K562 (cell line): Measurements from ENCODE around the gene CALHM1. TPM values are rescaled to one million over a fixed set of nuclear protein-coding genes. Genes with fewer than 3 reads are reported as not detected.

ENCODE experiments used
- ATAC-seq: fragments of 200-7000 bp; cut with Tn5 transposase; 3 replicates; pipeline ENCODE4 v1.9.1; 2020; ENCODE audit warnings: moderate library complexity
- BruUV-seq: library from RNA; stranded (reverse); fragments of 400-500 nt; replicated peaks from 2 replicates; lab custom pipeline; 2021; lab: Mats Ljungman, UMichigan
- CTCF ChIA-PET: fragments of 300-600 bp; formaldehyde crosslinking; extraction: SDS; loops from one replicate; lab custom pipeline; 2021; ENCODE audit warnings: low intra/inter-chr PET ratio; lab: Yijun Ruan, JAX
- POLR2A ChIA-PET: fragments of 300-600, 350-650 bp; sonication (Branson Sonifier 250); formaldehyde crosslinking; extraction: SDS; loops from one replicate; lab custom pipeline; 2021; ENCODE audit warnings: antibody characterized with exemption, inconsistent platforms; lab: Yijun Ruan, JAX
- DNase-seq, 4 experiments: peaks; one replicate each; pipeline versions ENCODE4 v3.0.0 to v3.0.0-alpha.2; 2011 to 2018; ENCODE audit warnings: low spot score in 3 of 4, mixed read lengths in 3 of 4; ENCODE audit errors: extremely low read depth in 1 of 4
- FAIRE-seq: peaks from 2 replicates; lab custom pipeline; 2011; peaks lifted over from hg19 to GRCh38; lab: Jason Lieb, UNC
- H2AFZ ChIP-seq: 2 replicates; pipeline ENCODE4 v1.6.0; 2011; ENCODE audit warnings: low read depth, low read length, control low read depth, inconsistent platforms
- H3K27ac ChIP-seq: fragments of 200-600 bp; 3 replicates; pipeline ENCODE4 v1.8.0; 2011; ENCODE audit warnings: low read depth, mild to moderate bottlenecking, control low read depth, inconsistent platforms, low read length, moderate library complexity, mixed read lengths; ENCODE audit errors: extremely low read depth
- H3K27me3 ChIP-seq, 2 experiments: fragments of 300-600 bp in 1 of 2; 2 replicates in 1 of 2; 3 replicates in 1 of 2; pipeline versions ENCODE4 v1.6.0 to v1.8.0; 2011; ENCODE audit warnings: inconsistent platforms in 2 of 2, low read length in 2 of 2, mild to moderate bottlenecking in 1 of 2, mixed read lengths in 1 of 2, moderate library complexity in 1 of 2; ENCODE audit not compliant: control insufficient read depth in 2 of 2, insufficient read depth in 2 of 2
- H3K36me3 ChIP-seq: fragments of 300-600 bp; 3 replicates; pipeline ENCODE4 v1.8.0; 2011; ENCODE audit warnings: mild to moderate bottlenecking, low read length, inconsistent platforms; ENCODE audit not compliant: control insufficient read depth, insufficient read depth
- H3K4me1 ChIP-seq, 2 experiments: fragments of 200-600 bp in 1 of 2; replicated peaks in 1 of 2; 2 replicates in 1 of 2; 3 replicates in 1 of 2; pipeline versions ENCODE4 v1.5.1 to v1.8.0; 2011; ENCODE audit warnings: inconsistent platforms in 2 of 2, low read length in 2 of 2, mild to moderate bottlenecking in 1 of 2, mixed read lengths in 1 of 2, moderate library complexity in 1 of 2; ENCODE audit not compliant: control insufficient read depth in 2 of 2, insufficient read depth in 2 of 2
- H3K4me2 ChIP-seq: 2 replicates; pipeline ENCODE4 v1.6.1; 2011; ENCODE audit warnings: low read length, control low read depth, inconsistent platforms, mixed read lengths; ENCODE audit not compliant: insufficient read depth
- H3K4me3 ChIP-seq: fragments of 200-600 bp; sonication (generic), shearing (Covaris generic); 2 replicates; pipeline ENCODE4 v1.5.1; 2016; ENCODE audit warnings: control low read depth, inconsistent platforms
- H3K79me2 ChIP-seq: fragments of 200-600 bp; 3 replicates; pipeline ENCODE4 v1.8.0; 2011; ENCODE audit warnings: low read length, inconsistent platforms; ENCODE audit not compliant: control insufficient read depth, insufficient read depth
- H3K9ac ChIP-seq, 2 experiments: 2 replicates each; pipeline versions ENCODE4 v1.6.0 to v1.6.1; 2011; ENCODE audit warnings: low read depth in 2 of 2, low read length in 2 of 2, control low read depth in 1 of 2, inconsistent platforms in 1 of 2, mild to moderate bottlenecking in 1 of 2, mixed read lengths in 1 of 2; ENCODE audit not compliant: insufficient read depth in 1 of 2
- H3K9me1 ChIP-seq: one replicate; pipeline ENCODE4 v1.6.0; 2011; ENCODE audit warnings: inconsistent platforms, mild to moderate bottlenecking, low read length, moderate library complexity; ENCODE audit not compliant: control insufficient read depth, insufficient read depth
- H3K9me3 ChIP-seq: replicated peaks from 2 replicates; pipeline ENCODE4 v1.5.1; 2011; ENCODE audit warnings: low read depth, low read length, inconsistent platforms; ENCODE audit not compliant: control insufficient read depth, insufficient read depth
- H4K20me1 ChIP-seq: replicated peaks from 2 replicates; pipeline ENCODE4 v1.6.1; 2011; ENCODE audit warnings: low read length, inconsistent platforms, mixed read lengths; ENCODE audit not compliant: control insufficient read depth, insufficient read depth
- HEY1 ChIP-seq: fragments of 250-450 bp; sonication (Bioruptor Pico); IDR thresholded peaks from 2 replicates; pipeline ENCODE4 v1.5.0; 2020; ENCODE audit warnings: mild to moderate bottlenecking, moderate library complexity, borderline replicate concordance
- HMG20A ChIP-seq: fragments of 450-650 bp; formaldehyde crosslinking; conservative IDR thresholded peaks from 2 replicates; pipeline ENCODE4 v1.4.0; 2020; ENCODE audit warnings: mild to moderate bottlenecking, mixed read lengths
- JUN ChIP-seq, 2 experiments: sonication (generic) in 1 of 2; formaldehyde crosslinking in 1 of 2; IDR thresholded peaks; 2 replicates each; pipeline versions ENCODE4 v1.6.1 to v1.8.0; 2012 to 2022; ENCODE audit warnings: borderline replicate concordance in 2 of 2, mild to moderate bottlenecking in 2 of 2, improper control_type of control experiment in 1 of 2, low read depth in 1 of 2, low read length in 1 of 2, missing genetic modification reagents in 1 of 2
- MCM2 ChIP-seq: fragments of 450-650 bp; IDR thresholded peaks from 2 replicates; pipeline ENCODE4 v1.6.1; 2017; ENCODE audit warnings: low read depth, mild to moderate bottlenecking
- MCM7 ChIP-seq, 2 experiments: fragments of 450-650 bp; IDR thresholded peaks; 2 replicates each; pipeline ENCODE4 v1.6.1; 2016 to 2018
- MYBL2 ChIP-seq, 2 experiments: fragments of 450-650 bp in 1 of 2; sonication (generic) in 1 of 2; formaldehyde crosslinking in 1 of 2; IDR thresholded peaks; 2 replicates each; pipeline versions ENCODE4 v1.6.1 to v1.8.1; 2017 to 2022; ENCODE audit warnings: borderline replicate concordance in 1 of 2, inconsistent platforms in 1 of 2, low read depth in 1 of 2, mild to moderate bottlenecking in 1 of 2, missing genetic modification reagents in 1 of 2, moderate library complexity in 1 of 2
- NFATC3 ChIP-seq: fragments of 450-650 bp; IDR thresholded peaks from 2 replicates; pipeline ENCODE4 v1.6.1; 2017; ENCODE audit warnings: mild to moderate bottlenecking
- PTTG1 ChIP-seq: fragments of 450-650 bp; IDR thresholded peaks from 2 replicates; pipeline ENCODE4 v1.6.1; 2016; ENCODE audit warnings: low read depth, mild to moderate bottlenecking, missing genetic modification characterization, missing compliant biosample characterization
- ZNF146 ChIP-seq: IDR thresholded peaks from one replicate; pipeline ENCODE4 v1.6.1; 2018; ENCODE audit warnings: missing compliant biosample characterization; ENCODE audit not compliant: unreplicated experiment
- ZNF778 ChIP-seq: fragments of 450-650 bp; formaldehyde crosslinking; IDR thresholded peaks from 2 replicates; pipeline ENCODE4 v1.4.0; 2020; ENCODE audit warnings: mild to moderate bottlenecking, moderate library complexity
- WGBS: fragments of 100-300 bp; shearing (Covaris generic); methylation state at CpG from one replicate; pipeline ENCODE4 v1.1.6; 2016; ENCODE audit warnings: low coverage, mixed read lengths; ENCODE audit not compliant: insufficient coverage; ENCODE audit errors: missing lambda C conversion rate; 5-methylcytosine and 5-hydroxymethylcytosine counted together
- in situ Hi-C: fragments of 300-500 bp; cut with MboI; formaldehyde crosslinking; loops from 4 replicates; pipeline ENCODE4 v1.15.0; 2018; ENCODE audit warnings: inconsistent platforms, mixed read lengths
- intact Hi-C: fragments of 100-400 bp; cut with micrococcal nuclease; formaldehyde crosslinking; loops from 2 replicates; pipeline ENCODE4 v1.14.2; 2022
- polyA plus RNA-seq, 8 experiments: library from polyadenylated mRNA; depleted of rRNA in 4 of 8; stranded (reverse) in 5 of 8; unstranded in 3 of 8; fragments of >200 nt; fragmentation: Nextera tagmentation in 2 of 8; fragmentation: Illumina TruSeq in 1 of 8; extraction: Ambion mirVana in 2 of 8; extraction: Trizol in 1 of 8; gene quantifications; 2 replicates each; pipeline versions ENCODE4 v1.2.1 to v1.2.3, GENCODE V29; 2011 to 2014; ENCODE audit warnings: inconsistent platforms in 1 of 8, missing spikeins in 1 of 8
- total RNA-seq, 7 experiments: library from RNA; depleted of rRNA in 6 of 7; stranded (reverse); fragments of >200 nt in 6 of 7; fragmentation: Illumina TruSeq in 2 of 7; extraction: Trizol in 2 of 7; gene quantifications; 2 replicates each; pipeline versions ENCODE4 v1.2.1 to v1.2.3, GENCODE V29; 2011 to 2021; ENCODE audit warnings: low replicate concordance in 1 of 7
- TF ChIP-seq, protein P1 (sequence below): fragments of 250-450 bp; sonication (Bioruptor Pico); IDR thresholded peaks from 2 replicates; pipeline ENCODE4 v1.8.0; 2021; ENCODE audit warnings: borderline replicate concordance, mild to moderate bottlenecking, moderate library complexity; ENCODE audit not compliant: poor library complexity, severe bottlenecking
- TF ChIP-seq, protein P2 (sequence below): fragments of 250-450 bp; sonication (Bioruptor Pico); IDR thresholded peaks from 2 replicates; pipeline ENCODE4 v1.5.0; 2021; ENCODE audit warnings: mild to moderate bottlenecking, moderate library complexity
- TF ChIP-seq, protein P3 (sequence below): sonication (generic); formaldehyde crosslinking; IDR thresholded peaks from 2 replicates; pipeline ENCODE4 v1.8.0; 2022; ENCODE audit warnings: missing genetic modification reagents, mild to moderate bottlenecking, borderline replicate concordance
- TF ChIP-seq, protein P4 (sequence below): fragments of 450-650 bp; formaldehyde crosslinking; IDR thresholded peaks from 2 replicates; pipeline ENCODE4 v1.4.0; 2022; ENCODE audit warnings: missing genetic modification characterization

Gene CALHM1
- total and polyA plus RNA-seq, 9 of the 15 experiments (the other 6 are each of a cell fraction or from before 2014, with no cell fraction given): 0.03 TPM; not detected in 8

DNA sequence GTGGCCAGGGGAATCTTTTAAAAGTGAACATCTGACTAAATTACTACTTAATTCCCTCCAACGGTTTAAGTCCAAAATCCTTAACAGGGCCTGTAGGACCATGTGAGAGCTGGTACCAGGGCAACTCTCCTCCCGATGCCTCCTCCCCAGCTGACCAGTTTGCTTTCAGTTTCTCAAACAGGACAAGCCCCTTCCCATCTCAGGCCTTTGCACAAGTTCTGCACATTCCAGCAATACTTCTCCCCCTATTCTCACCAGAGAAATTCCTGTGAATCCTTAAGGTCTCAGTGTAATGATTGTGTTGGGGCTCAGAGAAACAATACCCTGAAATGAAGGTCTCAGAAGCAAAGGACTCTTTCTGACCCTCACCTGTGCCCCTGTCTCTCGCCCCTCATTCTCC, 8.0 kb upstream of the CALHM1 start:
- WGBS: 17% methylated on average over 3 of the region's 3 CpGs
- ChIA-PET CTCF (no interaction called here), POLR2A (no interaction called here)
- Histone ChIP-seq H2AFZ (no peak overlapping the region), H3K27me3 (peaks cover 0 to 16% of the 10 kb centered on the region in 2 experiments; a peak in 3 of 5 replicates), H4K20me1 (no peaks in the 10 kb centered on the region; the same call in 1 of the 2 replicates), H3K27ac (no peak overlapping the region), H3K9me3 (no peaks in the 10 kb centered on the region), H3K4me3 (no peak overlapping the region), H3K79me2 (no peaks in the 10 kb centered on the region), H3K4me1 (peaks cover 0 to 8% of the 10 kb centered on the region in 2 experiments; a peak in 2 of 5 replicates), H3K4me2 (no peak overlapping the region), H3K9ac (no peak overlapping the region), H3K9me1 (no peaks in the 10 kb centered on the region), H3K36me3 (no peaks in the 10 kb centered on the region)
- no TSS peak for BruUV-seq
- FAIRE-seq (no peak), DNase-seq (no peak), ATAC-seq (no peak)
- in situ Hi-C loops (no loop called here), intact Hi-C loops (no loop called here)
- no peak for TF ChIP-seq ZNF146 (CRISPR knock-in tag)
- no peak for TF ChIP-seq HEY1
- TF ChIP-seq MCM2: no peak
- TF ChIP-seq, protein P1, sequence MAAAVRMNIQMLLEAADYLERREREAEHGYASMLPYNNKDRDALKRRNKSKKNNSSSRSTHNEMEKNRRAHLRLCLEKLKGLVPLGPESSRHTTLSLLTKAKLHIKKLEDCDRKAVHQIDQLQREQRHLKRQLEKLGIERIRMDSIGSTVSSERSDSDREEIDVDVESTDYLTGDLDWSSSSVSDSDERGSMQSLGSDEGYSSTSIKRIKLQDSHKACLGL (CRISPR knock-in tag): no peak
- no peak for TF ChIP-seq MYBL2 (IDR thresholded peaks at IDR 0.05; ENCODE audit: low read depth)
- no peak for TF ChIP-seq MYBL2 (CRISPR knock-in tag; IDR thresholded peaks at IDR 0.05; ENCODE audit: borderline replicate concordance)
- TF ChIP-seq ZNF778 (CRISPR knock-in tag): no peak
- no peak for TF ChIP-seq PTTG1 (tag)
- no peak for TF ChIP-seq MCM7 (IDR thresholded peaks at IDR 0.05)
- TF ChIP-seq JUN (IDR thresholded peaks at IDR 0.05; ENCODE audit: borderline replicate concordance, low read depth, low read length): no peak
- TF ChIP-seq JUN (CRISPR knock-in tag; IDR thresholded peaks at IDR 0.05; ENCODE audit: borderline replicate concordance): no peak
- no peak for TF ChIP-seq HMG20A (CRISPR knock-in tag)
- TF ChIP-seq, protein P2, sequence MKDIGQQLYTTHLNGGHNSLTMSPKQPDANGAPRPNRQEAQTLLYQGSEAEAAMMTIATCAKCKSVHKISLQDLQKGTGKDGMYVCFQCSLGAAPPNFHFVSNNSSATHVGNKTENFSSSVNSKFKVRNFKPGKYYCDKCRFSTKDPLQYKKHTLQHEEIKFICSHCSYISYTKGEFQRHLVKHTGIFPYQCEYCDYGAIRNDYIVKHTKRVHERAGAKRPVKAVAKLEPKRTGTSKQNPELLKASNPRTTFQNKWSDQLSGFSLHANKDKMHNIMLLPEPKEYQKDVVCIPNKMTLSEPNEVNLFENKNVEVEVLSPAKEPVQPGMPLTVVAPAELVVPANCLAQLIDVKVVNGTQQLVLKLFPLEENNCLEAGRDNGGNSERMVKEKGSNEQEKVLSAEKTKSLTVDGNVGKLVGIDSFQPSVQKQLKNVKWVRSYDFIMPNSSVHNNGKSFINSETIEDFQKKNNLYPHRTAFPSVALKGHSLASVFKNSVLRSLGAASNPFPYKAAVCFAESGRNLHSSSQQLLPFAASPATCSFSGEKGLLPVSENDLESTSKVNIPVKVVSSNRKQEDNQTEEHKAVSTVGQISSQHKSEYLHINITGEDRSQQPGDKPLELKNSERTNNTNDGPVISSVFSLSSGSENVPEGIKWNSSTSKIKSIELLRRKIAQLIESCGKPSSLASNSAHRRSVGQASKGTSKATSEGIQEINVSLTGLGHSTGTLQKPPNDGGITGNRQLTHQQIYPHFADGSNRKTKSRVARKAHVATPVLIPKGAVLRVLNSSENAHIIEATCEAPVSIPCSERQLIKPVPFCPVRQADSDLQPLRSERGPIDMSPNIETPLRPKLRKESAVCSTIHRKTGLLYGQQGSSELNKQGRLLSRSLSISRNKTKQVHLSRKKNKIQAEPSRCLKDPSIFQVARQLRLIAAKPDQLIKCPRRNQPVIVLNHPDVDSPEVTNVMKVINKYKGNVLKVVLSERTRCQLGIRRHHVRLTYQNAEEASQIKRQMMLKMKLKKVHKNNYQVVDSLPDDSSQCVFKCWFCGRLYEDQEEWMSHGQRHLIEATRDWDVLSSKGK (CRISPR knock-in tag): no peak
- TF ChIP-seq, protein P3, sequence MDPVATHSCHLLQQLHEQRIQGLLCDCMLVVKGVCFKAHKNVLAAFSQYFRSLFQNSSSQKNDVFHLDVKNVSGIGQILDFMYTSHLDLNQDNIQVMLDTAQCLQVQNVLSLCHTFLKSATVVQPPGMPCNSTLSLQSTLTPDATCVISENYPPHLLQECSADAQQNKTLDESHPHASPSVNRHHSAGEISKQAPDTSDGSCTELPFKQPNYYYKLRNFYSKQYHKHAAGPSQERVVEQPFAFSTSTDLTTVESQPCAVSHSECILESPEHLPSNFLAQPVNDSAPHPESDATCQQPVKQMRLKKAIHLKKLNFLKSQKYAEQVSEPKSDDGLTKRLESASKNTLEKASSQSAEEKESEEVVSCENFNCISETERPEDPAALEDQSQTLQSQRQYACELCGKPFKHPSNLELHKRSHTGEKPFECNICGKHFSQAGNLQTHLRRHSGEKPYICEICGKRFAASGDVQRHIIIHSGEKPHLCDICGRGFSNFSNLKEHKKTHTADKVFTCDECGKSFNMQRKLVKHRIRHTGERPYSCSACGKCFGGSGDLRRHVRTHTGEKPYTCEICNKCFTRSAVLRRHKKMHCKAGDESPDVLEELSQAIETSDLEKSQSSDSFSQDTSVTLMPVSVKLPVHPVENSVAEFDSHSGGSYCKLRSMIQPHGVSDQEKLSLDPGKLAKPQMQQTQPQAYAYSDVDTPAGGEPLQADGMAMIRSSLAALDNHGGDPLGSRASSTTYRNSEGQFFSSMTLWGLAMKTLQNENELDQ (CRISPR knock-in tag): no peak
- TF ChIP-seq, protein P4, sequence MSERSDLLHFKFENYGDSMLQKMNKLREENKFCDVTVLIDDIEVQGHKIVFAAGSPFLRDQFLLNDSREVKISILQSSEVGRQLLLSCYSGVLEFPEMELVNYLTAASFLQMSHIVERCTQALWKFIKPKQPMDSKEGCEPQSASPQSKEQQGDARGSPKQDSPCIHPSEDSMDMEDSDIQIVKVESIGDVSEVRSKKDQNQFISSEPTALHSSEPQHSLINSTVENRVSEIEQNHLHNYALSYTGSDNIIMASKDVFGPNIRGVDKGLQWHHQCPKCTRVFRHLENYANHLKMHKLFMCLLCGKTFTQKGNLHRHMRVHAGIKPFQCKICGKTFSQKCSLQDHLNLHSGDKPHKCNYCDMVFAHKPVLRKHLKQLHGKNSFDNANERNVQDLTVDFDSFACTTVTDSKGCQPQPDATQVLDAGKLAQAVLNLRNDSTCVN (CRISPR knock-in tag): no peak
- no peak for TF ChIP-seq NFATC3
